Stimulated activated CD4-positive, alpha-beta T cell treated with anti-CD3 and anti-CD28 coated beads, Interleukin-12 subunit alpha, Interleukin-12 subunit beta, amount 100 ng/mL, for 48 hours (primary cell): ENCODE results near the gene EYS.

Experiments used
- DNase-seq, 3 donors: peaks; one replicate each; pipeline ENCODE4 v3.0.0-alpha.2; 2020; ENCODE audit warnings: low read depth in 2 of 3, low spot score in 1 of 3

The EYS gene

DNA sequence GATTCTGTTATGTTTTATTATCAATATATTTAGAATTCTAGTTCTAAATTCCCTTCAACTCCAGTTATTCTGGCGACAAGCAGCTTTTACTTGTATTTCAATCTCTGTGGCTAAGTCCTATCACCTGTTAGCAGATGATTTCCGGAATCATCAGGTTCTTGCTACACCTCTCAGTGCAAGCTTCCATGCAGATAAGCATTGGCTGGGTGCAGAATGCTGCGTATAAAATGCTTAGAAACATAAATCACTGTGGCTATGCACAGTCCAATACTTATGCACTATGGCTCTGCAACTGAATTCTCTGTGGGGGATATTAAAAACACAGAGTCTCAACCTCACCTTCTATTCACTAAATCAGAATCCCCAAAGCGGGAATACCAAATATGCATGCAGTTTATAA lies 720.0 kb downstream of the EYS start:
- no peak for DNase-seq

DNA sequence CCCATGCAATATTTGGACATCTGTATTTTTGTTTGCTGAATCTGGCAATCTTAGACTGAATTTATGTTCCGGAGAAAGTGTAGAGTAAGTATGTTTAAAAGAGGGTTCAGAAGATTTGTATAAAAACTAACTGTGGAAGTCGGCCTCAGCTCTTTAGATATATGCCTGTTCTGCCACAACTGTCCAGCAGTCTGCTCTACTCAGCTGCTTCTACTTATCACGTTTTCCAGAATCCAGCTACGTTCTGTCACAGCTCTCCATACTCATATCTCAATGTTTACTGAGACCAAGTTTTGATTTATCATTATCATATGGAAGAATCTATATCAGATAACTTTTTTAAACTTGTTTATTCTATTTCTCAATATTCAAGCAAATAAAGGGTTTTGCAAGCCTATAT lies 721.3 kb downstream of the EYS start:
- DNase-seq = no peak

DNA sequence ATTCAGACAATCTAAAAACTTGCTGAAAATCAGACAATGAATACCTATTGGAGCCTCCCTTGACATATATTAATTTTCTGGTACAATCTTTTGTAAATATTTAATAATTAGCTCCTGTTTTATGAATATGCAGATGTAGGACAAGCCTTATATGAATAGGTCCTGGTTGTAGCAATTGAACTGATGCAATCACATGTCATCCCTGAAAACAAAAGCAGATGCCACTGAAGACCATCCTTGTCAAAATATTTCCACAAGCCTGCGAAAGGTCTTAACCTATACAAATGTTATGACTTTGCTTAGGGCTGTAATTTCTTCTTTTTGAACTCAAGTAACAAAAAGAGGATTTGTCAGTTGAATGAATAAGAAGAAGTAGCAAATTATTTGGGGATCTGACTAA lies 722.1 kb downstream of the EYS start:
- no peak for DNase-seq

DNA sequence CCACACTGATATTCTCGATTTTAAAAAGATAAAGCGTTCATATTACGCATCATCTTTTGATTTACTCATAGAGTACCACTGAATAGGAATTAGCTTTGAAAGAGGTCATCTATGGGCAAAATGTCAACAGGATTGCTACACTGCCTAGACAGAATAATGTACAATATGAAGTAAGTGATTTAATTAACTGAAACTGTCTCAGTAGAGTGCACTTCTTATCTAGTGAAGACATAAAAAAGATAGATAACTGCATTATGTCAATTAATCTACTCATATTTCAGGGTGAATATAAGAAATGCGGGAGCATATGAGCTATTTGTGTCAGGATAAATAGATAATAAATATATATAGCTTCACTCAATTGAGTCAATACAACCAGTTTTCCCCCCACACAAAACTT lies 723.9 kb downstream of the EYS start:
- DNase-seq = no peak

DNA sequence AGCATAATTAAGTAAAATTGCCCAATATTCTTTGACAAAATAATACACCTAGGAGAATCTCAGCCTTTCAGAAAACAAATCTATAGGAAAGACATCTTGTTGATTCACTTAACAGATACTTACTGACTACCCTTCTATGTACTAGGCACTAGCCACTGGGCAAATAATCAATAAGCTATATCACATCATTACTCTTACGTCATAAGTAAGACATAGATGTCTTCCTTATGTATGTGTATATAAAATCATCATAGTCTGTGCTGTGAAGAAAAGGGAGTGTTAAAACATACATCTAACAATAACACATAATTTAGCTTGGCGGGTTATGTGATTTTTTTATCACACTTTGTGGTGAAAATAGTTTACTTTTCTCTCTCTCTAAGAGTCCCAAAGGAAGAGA lies 733.9 kb downstream of the EYS start:
- DNase-seq = no peak

DNA sequence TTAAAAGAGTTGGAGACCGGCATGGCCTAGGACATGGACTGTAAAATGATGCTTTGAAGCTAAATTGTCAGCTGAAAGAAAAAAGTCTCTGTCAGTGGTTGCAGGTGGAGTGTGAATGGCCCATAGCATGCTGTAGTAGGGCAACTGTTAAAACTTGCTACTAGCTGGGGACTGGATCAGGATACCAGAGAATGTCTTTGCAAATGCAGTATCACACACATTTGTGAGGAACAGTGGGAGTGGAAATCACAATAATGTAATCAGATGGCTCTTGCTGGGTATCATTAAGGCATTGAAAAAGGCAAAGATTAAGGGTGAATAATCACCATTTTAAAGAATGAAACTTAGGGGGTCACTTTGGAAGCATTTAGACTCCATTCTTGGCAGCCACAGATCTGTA lies 737.9 kb downstream of the EYS start:
- DNase-seq = no peak

DNA sequence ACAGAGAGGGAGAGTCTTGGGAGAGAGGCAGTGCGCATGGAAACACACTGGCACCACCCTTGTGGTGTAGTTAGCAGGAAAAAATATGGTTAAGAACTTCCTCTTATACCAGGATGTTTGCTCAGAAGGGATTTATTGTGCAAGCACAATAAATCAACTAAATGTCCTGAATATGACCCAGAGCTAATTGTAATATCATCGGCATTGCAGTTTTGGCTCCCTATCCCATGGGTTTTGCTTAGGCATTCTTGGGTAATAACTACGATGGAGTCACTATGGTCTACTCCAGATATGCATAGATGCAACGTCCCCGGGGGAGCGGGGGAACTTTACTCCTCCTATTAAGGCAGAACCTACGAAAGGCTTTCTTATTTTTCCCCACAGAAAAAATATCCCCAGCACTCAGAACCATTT lies 751.6 kb downstream of the EYS start:
- DNase-seq = no peak

DNA sequence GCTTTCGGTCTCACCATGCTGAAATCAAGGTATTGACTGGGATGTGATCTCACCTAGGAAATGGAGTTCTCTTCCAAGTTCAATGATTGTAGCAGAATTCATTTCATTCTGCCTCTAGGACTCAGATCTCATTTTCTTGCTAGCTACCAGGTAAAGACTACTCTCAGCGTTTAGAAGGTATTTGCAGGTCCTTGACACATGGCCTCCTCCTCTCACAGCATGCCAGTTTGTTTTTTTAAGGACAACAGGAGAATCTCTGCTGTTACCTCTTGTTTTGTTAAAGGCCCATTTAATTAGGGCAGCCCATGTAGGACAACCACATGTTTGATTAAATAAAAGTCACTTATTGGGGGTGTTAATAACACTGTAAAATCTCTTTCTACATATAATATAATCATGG lies 757.8 kb downstream of the EYS start:
- DNase-seq = no peak

DNA sequence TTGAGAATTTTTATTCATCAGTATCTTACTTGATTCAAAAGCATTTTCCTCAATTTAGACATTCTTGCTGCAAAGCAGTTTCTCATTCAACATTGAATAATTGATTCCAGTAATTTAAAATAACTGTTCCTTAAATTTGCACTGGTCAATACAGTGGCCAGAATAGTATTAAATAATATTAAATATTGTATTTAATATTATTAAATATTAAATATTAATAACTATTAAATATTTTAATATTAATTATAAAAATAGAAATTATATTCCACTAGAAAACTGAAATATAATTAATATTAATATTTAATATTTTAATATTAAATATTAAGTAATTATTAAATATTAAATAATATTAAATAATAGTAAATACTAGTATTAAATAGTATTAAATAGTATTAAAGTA lies 758.8 kb downstream of the EYS start:
- no peak for DNase-seq

DNA sequence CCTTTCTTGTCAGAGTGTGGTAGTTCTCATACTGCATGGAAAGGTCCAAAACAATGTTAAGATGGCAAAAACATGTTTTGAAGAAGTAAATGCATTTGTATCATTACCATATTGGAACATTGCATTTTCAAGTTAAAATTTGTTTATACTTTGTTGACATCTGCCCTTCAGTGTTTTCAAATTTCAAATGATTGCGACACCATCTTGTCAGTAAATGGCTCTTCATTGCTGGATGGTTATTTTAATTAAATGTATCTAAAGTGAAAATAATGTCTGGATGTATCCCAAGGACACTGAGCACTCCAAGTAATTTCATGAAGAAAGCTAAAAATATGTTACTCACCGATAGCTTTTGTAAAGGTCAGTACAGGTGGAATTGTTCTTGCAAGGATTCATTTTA lies 761.6 kb downstream of the EYS start:
- DNase-seq = no peak

DNA sequence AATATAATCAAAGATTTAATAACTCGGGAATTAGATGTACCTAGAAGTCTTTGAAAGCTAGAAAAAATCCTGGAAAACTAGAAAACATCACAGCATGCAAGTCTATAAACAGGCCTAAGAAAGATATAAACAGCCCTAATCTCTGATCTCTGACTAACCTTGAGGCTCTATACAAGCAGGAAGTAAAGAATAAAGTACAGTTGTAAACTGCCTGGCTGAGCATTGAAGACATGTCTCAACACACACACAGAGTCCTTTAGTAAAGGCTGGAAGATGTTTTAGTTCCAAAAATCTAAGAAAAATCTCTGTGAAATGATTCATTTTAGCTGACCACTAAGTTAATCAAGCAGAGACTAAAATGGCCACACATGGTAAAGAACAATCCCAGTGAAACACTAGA lies 774.5 kb downstream of the EYS start:
- DNase-seq = no peak

DNA sequence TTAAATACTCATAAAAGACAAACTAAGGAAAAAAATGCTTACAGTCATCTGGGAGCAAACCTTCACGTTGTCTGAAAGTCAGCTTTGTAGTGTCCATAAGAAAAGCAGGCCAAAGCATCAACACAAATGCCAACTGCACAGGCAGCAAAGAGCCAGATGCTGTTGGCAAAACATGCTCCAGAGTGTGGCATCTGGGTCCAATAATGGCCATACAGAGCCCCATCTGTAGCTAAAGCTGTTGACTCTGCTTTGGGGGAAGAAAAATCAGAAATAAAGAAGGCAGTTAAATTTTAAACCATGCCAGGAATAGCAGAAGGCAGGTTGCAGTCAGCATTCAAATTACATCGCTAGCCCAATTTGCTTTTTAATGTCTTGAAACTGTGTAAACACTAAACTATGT lies 776.3 kb downstream of the EYS start:
- no peak for DNase-seq

DNA sequence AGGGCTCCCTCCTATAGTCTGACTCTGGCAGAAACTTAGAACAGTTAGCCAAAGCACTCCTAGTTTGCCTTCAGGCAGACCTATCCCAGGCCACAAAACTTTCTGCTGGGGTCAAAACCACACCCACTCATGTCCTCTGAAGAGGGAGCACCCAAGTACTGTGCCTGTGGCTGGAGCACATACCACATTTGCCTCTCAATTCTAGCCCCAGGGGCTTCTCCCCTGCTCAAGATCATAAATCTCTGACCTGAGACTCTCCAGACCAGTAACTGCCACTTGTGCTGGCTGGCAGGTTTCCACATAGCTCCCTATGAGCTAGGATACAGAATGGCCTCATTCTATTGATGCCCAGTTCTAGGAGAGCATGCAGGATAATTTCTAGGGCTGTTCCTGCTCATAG lies 781.0 kb downstream of the EYS start:
- DNase-seq = no peak

DNA sequence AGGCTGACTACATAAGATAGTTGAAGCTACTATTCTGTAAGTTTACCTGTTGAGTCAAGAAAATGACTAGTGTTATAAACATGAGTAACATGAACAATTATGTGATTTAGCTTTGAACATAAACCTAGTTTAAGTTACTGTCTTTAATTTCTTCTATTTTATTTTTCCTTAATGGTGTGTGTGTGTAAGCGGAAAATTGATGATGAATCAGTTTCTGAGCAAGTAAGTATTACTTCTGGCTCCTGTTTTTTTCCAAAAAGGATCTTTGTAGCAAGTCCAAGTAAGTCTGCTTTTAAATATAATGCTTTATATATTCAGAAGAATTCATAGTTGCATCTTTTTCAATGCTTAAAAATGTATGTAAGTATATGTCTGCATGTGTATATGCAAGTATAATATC lies 786.8 kb downstream of the EYS start:
- no peak for DNase-seq

DNA sequence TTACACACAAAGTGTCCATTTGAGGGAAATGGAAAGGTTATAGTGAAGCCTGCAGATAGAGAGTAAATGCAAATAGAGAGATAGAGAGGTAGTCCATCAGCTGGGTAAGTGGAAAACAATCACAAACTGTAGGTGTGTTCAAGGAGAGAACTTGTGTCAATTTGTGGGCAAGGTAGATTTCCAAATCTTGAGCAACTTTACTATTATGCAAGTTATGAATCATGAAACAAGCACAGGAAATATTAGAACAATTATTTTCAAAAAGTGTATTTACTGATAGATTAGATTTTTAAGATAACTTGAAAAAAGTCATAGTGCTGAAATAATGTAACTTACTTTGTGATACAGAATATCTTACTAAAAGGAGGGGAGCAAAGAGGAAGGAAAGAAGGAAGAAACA lies 792.9 kb downstream of the EYS start:
- no peak for DNase-seq

DNA sequence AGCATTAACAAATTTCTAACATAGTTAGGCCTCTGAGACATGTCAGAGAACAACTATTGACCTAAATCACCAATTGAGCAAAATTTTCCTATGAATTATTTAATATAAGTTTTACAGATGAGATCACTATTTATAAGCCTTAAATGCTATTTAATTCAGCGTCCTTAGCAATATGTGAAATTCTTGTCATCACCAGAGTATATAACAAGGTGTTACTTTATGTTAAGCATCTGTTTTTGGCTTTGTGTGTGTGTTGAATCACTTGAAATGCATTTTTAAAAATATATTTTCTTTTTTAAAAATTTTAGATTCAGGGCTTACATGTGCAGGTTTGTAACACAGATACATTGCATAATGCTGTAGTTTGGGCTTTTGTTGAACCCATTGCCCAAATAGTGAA lies 794.1 kb downstream of the EYS start:
- no peak for DNase-seq

DNA sequence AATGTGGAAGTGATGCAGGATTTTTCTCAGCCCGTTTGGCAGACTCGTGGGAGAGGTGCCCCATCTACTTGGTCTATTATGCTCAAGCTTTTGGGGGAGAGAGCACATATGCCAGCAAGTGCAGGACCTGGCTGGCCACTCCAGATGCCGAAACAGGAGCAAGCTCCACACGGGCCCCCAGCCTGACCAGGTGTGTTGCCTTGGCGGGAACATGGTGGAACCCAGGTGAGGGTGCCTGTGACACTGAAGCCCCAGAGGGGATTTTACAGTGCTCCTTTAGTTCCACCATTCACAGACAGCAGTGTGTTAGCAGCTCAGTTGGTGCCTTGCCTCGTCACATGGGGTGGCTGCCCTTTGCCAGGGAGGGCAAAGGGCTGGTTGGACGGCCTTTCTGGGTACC lies 798.9 kb downstream of the EYS start:
- DNase-seq = no peak

DNA sequence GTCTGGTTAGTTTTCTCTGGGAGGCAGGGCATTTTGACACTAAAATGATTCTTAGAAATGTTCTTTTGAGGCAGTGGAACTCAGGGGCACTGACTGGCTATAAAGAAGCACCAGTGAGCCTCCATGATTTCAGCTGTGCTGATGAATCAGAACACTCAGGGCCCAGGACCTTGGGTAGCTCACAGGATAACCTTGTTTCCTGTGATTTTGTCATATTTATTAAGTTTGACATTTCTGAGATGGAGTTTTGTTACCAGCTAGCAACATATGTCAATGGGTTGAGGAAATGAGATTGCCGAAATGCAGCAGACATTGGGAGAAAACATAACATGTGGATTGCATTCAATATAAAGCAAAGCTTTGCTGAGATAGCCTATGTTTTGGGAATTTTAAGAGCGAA lies 802.4 kb downstream of the EYS start:
- DNase-seq = no peak

DNA sequence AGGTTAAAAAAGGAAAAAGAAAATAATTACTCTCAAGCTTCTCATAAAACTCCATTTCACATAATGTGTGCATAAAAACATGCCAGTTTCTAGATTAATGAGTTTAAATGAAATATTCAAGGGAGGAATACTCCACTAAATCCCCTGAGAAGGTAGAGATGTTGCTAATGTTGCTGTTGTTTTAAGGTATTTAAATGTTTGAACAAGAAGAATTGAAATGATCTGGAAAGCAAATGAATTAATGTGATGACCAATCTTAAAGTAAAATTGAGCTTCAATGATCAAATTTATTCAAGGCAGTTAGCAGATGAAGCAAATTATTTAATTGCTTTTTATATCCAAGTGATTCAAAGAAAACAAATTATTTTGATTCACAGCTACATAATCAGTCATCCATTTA lies 804.4 kb downstream of the EYS start:
- no peak for DNase-seq

DNA sequence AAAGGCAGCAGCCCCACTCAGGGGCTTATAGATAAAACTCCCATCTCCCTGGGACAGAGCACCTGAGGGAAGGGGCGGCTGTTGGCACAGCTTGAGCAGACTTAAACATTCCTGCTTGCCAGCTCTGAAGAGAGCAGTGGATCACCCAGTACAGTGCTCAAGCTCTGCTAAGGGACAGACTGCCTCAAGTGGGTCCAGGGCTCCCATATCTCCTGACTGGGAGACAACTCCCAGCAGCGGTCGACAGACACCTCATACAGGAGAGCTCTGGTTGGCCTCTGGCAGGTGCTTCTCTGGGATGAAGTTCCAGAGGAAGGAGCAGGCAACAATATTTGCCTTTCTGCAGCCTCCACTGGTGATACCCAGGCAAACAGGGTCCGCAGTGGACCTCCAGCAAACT lies 810.1 kb downstream of the EYS start:
- DNase-seq = no peak

DNA sequence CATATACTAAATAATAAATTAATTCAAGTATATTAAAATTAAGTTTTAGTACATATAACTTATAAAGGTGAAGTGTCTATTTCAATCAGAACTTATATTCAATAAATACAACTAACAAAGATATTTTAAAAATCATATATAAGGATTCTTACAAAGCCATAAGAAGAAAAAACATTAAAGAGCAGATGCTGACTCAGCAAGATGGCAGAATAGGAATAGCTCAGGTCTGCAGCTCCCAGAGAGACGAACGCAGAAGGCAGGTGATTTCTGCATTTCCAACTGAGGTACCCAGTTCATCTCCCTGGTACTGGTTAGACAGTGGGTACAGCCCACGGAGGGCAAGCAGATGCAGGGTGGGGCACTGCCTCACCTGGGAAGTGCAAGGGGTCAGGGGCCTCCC lies 811.1 kb downstream of the EYS start:
- no peak for DNase-seq

DNA sequence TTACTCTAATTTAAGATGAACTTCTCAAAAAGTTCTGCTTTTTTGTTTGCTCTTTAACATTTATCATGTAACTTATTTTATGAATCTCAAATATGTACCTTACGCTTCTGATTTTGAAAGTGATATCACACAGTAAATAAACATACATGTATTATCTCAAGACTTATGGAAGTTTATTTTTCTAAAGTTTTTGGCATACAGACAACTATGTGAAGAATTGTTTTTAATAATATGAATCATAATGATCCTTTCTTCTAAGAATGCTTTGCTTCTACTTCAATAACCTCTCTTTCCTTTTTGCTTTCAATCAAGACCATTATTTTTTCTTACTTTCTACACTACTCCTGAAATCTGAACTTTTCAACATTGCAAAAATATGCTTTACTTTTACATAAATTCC lies 816.4 kb downstream of the EYS start:
- no peak for DNase-seq

DNA sequence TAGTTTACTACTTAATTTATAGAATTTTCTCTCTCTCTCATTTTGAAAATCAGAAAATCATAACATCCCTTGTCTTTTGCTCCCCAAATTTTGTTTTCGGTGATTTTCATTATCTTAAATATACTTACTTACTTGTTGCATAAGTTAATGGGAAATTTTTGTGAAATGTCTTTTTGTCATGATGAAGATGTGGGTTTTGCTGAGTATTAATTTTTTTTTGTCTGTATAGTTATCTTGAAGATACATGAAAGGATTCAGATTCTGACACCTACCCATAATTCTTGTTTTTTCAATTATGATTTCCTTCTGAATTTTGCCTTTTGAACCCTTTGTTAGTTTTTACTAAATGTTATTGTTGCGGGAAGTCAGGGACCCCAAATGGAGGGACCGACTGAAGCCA lies 817.9 kb downstream of the EYS start:
- DNase-seq = no peak

DNA sequence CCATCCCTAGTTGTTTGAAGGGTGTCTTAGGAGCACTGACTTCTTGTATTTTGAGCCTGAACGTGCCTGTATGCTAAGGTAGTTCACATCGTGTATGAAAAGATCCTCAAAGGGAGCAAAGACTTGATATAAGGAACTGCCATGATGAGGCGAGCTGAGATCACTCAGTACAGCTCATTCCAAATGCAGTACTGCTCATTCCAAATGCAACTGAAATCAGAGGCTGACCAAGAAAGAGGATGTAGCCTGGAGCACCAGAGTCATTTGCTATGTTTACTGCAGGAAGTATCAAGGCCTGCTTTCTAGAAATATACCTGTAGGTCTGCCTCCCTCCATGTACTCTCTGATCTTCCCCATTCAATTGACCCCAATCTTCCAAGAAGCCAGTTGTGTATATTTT lies 832.2 kb downstream of the EYS start:
- no peak for DNase-seq

DNA sequence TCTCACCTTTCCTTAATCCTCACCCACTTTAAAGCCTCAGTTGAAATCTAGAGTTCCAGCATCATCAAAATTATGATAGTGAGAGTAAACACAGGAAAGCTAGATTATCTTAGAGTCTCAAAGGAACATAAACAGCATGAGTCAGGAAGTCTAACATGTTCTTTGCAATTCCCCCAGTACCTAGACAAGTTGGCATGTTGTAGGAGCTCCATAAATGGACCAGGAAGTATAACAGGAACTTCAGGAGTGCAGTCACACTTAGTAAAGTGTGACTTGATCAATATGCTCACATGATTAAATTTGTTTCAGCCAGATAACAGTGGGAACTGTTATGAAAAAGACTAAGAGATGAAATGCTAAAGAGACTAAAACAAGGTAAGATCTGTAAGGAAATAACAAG lies 834.4 kb downstream of the EYS start:
- DNase-seq = no peak
